HG03432 (cell line): ENCODE measurements around the gene PEG3.

Experiments used
- ATAC-seq: cut with Tn5 transposase; IDR thresholded peaks from one replicate; pipeline ENCODE4 v1.9.1; 2021; ENCODE audit warnings: mild to moderate bottlenecking, moderate library complexity; ENCODE audit not compliant: unreplicated experiment

The PEG3 gene

DNA sequence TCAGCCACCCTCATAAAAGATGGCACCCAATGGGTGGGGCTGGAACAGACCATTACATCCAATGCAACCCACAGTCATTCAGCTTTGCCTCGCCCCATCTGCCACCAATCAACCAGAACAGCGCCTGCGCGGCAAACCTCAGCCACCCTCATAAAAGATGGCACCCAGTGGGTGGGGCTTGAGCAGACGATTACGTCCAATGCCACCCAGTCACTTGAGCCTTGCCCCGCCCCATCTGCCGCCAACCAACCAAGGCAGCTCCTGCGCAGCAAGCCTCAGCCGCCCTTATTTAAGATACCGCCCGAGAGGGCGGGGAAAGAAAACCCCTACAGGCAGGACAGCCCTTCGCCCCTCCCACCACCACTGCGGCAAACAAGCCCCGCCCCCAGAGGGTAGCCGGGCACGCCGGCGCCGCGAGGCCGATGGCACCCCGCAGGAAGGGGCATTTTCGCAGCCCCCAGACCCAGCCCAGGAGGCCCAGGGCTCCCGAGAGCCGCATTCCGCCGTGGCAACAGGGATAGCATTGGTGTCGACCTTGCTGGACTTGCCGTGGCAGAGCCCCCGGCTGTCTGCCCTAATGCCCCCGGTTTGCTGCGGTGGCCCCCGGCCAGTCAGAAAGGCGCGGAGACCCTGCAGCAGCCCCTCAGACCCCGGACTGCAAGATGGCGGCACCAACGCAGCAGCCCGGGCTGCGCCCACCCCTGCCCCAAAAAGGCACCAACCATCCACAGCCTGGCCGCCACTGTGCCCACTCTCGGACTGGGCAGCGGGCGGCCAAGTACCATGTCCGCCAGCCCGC lies 675 bp downstream of the PEG3 start:
- no peak for ATAC-seq

GRCh38 chr19:56838909-56839651 lies 1.4 kb downstream of the PEG3 start:
- ATAC-seq, result no peak

DNA sequence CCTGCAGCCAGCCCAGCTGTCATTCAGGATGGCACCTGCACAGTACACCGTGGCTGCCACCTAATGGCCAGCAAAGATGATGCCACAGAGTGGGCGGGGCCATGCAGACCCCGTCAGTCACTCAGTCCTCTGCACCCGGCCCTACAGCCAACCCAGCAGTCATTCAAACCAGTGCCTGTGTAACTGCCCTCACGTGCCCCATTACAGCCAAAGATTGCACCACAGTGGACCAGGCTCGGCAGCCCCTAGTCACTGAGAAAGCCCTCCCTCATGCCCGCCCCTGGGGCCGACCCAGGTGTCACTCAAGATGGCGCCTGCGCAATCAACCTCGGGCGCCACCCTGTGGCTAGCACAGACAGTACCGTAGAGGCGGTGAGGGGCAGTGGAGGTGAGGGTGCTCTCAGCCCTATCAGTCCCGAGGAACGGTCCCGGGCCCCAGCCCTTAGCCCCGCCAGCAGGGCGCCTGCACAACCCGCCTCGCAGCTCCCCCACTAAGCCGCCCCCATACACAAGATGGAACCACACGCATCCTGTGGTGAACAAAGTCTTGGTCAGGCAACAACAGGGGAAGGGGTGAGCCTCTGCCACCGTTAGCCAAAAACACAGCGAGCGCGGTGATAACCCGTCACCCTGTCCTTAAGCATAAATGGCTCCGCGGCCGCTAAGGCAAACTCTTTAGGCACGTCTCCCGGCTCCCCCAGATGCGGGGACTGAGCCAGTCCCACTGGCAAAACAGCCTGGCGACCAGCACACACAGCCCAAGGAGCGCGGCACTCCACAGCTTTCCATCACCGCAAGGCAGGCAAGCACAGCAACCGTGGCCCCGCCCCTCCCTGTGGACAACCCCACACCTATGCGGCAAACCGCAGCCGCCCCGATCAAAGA lies 2.3 kb downstream of the PEG3 start:
- no peak for ATAC-seq

DNA sequence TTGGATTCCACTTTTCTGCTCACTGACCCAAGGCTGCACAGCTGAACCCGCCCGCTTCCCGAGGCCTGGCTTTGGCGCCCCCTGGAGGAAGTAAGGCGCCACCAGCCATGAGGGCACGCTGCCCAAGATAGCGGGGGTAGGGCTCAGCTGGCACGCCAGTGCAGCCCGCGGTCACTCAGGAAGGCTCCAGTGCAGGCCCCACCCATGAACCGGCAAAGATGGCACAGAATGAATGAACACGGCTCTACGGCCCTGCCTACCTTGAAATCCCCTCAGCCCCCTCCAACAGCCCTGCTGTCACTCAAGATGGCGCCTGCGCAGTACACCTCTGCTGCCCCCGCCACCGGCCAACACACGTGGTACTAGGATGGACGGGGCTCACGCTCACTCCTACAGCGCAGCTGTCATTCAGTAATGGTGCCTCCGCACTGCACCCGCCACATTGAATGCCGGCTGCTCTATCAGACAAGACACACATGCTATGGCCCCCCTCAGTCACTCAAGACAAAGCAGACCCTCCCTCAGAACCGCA lies 3.0 kb downstream of the PEG3 start:
- ATAC-seq, result no peak

DNA sequence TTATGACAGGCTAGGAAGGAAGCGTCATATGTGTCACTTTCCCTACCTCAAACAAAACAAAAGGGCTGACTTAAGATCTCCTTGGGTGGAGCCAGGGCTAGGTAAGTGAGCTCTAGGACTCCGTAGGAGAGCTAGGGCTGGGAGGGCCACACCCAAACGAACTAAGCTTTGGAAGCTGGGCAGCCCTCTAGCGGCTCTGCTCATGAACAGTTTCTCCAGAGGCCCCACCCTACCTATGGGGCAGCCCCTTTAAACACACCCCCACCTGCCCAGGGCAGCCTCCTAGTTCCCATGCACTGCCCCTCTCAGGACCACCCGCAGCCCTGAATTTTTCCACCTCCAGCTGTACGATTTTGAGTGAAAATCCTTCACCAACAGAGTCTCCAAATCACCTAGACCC lies 3.5 kb downstream of the PEG3 start:
- ATAC-seq, result no peak

- ATAC-seq, result no peak
Observed at GRCh38 chr19:56836059-56836458, 4.5 kb downstream of the PEG3 start.

- no peak for ATAC-seq
Observed at GRCh38 chr19:56835401-56835800, 5.1 kb downstream of the PEG3 start.

DNA sequence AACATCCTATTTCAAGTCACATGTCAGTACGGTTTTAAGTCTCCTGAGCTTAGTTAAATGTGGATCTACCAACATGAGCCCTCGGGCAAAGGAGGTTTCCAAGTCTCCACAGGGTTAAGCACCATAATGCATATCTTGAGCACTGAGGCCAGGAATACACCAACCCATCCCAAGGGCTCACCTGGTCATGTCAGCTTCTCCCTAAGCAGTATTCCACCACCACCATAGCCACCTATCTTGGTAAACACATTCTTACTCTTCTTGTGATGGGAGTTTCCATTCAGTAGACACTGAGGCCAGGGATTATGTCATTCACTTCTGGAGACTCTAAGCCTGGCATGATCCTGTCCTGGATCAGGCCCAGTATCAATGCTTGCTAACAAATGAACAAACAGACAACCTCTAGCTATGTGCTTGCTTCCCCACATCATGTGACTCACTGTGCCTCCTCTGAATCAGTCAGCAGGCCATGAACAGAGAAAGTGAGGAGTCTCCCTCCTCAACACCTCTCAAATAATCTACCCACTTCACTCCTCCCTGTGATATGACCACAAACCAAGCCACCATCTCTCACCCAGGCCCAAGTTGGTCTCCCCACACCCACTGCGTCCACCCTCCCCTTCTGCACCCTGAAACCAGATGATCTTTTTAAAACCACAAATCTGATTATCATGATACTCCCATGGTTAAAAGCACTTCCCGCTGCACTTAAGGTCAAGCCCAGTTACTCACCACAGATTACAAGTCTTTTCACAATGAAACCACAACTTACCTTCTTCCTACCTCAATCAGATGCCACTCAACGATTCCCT lies 5.8 kb downstream of the PEG3 start:
- no peak for ATAC-seq

DNA sequence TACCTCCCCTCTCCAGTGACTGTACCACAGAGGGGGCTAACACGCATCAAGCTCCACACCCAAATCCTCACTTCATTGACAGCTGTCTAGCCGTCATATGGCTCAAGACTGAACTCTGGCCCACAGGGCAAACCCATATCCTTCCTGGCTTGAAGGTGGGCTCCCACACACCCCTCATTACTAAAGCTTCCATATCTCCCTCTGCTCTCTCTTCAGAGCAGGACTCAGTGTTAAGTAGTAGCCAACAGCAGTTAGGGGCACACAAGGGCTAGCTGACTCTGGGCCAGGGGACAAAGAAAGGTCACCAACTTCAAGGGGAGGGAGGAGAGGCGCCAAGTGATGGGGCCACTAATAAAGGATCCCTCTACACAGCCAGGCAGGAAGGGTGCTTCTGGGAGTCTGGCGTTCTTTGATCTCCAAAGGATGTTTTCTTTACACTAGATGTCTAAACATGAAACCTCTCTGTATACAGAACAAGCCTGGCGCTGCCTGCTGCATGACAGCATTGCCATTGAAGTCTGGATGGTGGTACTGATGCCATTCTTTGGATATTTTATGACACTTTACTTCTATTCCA lies 8.1 kb downstream of the PEG3 start:
- no peak for ATAC-seq

DNA sequence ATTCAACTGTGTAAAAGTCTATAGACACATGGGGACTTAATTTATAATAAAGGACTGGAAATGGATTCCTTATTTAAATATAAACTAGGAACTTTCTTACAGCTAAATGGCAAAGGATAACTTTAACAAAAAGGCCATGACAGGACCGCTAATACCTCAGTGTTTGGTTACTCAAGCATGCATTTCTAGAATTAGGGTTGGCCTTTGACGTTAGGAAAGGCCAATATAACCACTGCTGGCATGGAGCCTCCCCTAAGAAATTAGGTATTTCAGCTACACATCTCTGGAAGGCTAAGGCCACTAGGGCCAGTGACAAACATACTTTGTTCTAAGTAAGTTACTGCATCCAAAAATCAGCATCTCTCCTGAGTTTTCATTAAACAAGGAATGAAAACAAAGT lies 9.3 kb downstream of the PEG3 start:
- ATAC-seq, result no peak

DNA sequence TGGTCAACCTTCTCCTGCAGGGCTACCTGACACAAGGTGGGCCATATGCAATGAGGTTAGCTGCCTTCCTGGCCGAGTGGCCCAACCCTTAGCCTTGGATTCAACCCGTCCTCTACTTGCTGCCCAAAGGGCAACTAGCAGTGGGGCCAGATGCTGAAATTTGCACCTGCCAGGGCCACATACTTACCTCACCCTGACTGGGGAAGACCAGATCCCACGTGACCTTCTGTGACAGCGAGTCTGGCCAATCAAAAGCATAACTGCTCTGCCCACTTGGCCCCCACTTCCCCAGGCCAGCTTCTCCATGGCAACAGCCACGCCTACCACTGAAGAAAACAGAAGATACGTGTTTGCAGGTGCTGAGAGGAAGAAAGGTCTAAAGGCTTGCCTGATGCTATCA lies 10.9 kb downstream of the PEG3 start:
- ATAC-seq, result no peak

DNA sequence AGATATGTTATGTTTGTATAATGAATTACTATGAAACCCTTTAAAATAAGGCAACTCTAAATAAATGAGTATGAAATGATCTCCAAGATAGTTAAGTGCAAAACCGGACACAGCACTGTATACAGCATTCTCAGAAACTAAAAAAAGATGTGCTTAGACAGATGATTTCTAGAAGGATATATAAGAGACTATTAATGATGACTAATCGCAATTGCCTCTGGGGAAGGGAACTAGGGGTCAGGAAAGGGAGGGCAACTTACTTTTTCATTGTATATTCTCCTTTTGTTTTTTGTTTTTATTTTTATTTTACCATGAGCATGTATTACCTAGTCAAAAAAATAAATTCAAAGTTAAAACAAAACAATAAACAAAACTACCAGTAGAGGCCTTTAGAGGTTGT lies 12.8 kb downstream of the PEG3 start:
- ATAC-seq, result no peak

GRCh38 chr19:56823956-56824355 lies 16.6 kb downstream of the PEG3 start:
- no peak for ATAC-seq

DNA sequence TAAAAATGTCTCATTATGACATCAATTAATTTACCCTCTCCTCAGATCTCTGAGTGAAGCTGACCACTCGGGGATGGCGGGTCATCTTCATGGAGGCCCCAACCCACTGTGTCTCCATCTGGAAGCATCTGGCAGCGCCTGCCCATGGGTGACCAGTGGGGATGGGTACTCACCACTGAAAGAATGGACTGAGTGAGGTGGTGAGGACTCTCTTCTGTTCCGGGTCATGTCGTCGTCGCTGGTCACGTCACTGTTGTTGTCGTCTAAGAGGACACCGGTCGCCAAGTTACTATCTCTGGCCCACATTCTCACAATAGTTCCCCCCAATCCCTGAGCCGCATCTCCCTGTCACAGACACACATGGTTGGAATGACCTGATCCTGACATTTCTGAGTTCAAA lies 17.1 kb downstream of the PEG3 start:
- no peak for ATAC-seq

DNA sequence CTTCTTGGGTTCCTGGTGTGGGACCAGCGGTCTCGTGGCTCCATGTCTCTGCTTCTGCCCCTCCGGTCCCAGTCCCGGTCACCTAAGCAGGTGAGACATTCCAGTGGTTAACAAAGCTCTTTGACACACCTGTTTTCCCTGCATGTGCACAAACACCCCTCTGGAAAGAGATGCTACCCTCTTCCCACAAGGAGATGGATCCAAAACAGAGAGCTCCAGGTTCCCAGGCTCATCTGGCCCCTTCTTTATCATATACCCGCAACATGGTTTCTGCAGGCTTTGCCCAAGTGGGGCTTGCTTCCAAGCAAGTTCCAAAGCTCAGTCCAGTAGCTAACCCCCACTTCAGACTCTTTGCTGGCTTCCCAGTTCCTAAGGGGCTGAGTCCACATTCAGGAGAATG lies 17.8 kb downstream of the PEG3 start:
- ATAC-seq, result no peak

- ATAC-seq, result no peak
Observed at GRCh38 chr19:56821675-56822074, 18.9 kb downstream of the PEG3 start.

- no peak for ATAC-seq
Observed at GRCh38 chr19:56821209-56821608, 19.3 kb downstream of the PEG3 start.

GRCh38 chr19:56819166-56819565 lies 21.4 kb downstream of the PEG3 start:
- no peak for ATAC-seq

DNA sequence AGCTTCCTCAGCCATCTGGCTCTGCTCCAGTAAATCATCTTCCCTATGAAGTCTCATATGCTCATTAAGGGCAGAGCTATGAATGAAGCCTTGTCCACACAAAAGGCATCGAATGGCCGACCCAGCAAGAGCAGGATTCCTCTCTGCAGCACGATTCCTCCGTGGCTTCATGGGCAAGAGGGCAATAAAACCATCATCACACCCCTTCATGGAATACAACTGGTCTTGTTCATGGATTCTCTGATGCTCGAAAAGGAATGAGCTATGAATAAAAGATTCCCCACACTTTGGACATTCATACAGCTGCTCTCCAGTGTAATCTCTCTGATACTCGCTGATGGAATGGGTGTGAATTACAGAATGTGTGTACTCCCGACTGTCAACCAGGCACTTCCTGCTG lies 25.9 kb downstream of the PEG3 start:
- ATAC-seq, result no peak

GRCh38 chr19:56813531-56813930 lies 27.0 kb downstream of the PEG3 start:
- ATAC-seq, result no peak
